Body of pancreas (tissue), 4 donors: ENCODE data around the gene COA5. TPM values are rescaled to one million over a fixed set of nuclear protein-coding genes. Genes with fewer than 3 reads are reported as not detected.

Experiments used
- ATAC-seq: fragments of 150-250 bp; one replicate; pipeline ENCODE4 v1.9.1; 2016
- DNase-seq, 4 donors: peaks; one replicate each; pipeline ENCODE4 v3.0.0-alpha.2; 2019
- H3K27ac ChIP-seq, 4 donors: fragments of 200-600 bp; sonication (generic); 1 replicate in 3 of 4; 2 replicates in 1 of 4; pipeline versions ENCODE4 v1.5.1 to v1.6.1; 2016 to 2019; ENCODE audit warnings: mild to moderate bottlenecking in 1 of 4, mixed read lengths in 1 of 4, moderate library complexity in 1 of 4
- H3K27me3 ChIP-seq, 2 donors: fragments of 200-600 bp; sonication (generic); one replicate each; pipeline ENCODE4 v1.6.0; 2016; ENCODE audit warnings: mild to moderate bottlenecking in 1 of 2
- H3K36me3 ChIP-seq, 2 donors: fragments of 200-600 bp; sonication (generic); replicated peaks in 1 of 2; 2 replicates each; pipeline ENCODE4 v1.5.1; 2016; ENCODE audit warnings: low read depth in 2 of 2; ENCODE audit not compliant: insufficient read depth in 1 of 2
- H3K4me1 ChIP-seq: fragments of 200-600 bp; sonication (generic); one replicate; pipeline ENCODE4 v1.6.0; 2016
- H3K4me3 ChIP-seq, 2 donors: fragments of 200-600 bp; sonication (generic); 1 replicate in 1 of 2; 2 replicates in 1 of 2; pipeline ENCODE4 v1.5.1; 2016 to 2019
- H3K9me3 ChIP-seq, 3 donors: fragments of 200-600 bp; sonication (generic); 1 replicate in 2 of 3; 2 replicates in 1 of 3; pipeline ENCODE4 v1.5.1; 2016
- CTCF ChIP-seq, 7 experiments: fragments of 450-650 bp in 4 of 7; fragments of 200-600 bp in 3 of 7; sonication (generic) in 3 of 7; IDR thresholded peaks; one replicate each; pipeline ENCODE4 v1.5.1; 2016 to 2019; ENCODE audit warnings: antibody characterized with exemption in 7 of 7
- POLR2A ChIP-seq, 3 donors: fragments of 450-650 bp; IDR thresholded peaks; one replicate each; pipeline ENCODE4 v1.6.1; 2016; ENCODE audit warnings: antibody characterized with exemption in 3 of 3, mild to moderate bottlenecking in 2 of 3
- WGBS, 2 donors: methylation state at CpG; one replicate each; pipeline ENCODE4 v1.1.5; 2017; 5-methylcytosine and 5-hydroxymethylcytosine counted together
- intact Hi-C: fragments of 100-400 bp; cut with DNase I; formaldehyde crosslinking; loops from one replicate; pipeline ENCODE4 v1.15.1; 2023
- total RNA-seq, 2 donors: library from RNA; depleted of rRNA; stranded (reverse); fragments of >200 nt; gene quantifications; one replicate each; pipeline ENCODE4 v1.1.0, GENCODE V29; 2016

Gene COA5
- total RNA-seq, 2 donors from 2014 or later, result 20.1 to 39.2 TPM

GRCh38 chr2:98589489-98589888 is 18.8 kb downstream of the COA5 start:
- H3K9me3 ChIP-seq, result no peaks in the 10 kb centered on the region
- H3K27ac ChIP-seq, result no peak overlapping the region
- WGBS, 2 donors, result 95 to 96% methylated on average over 4 of the region's 4 CpGs
- TF ChIP-seq CTCF (IDR thresholded peaks at IDR 0.05), result no peak
- no peak for TF ChIP-seq POLR2A (IDR thresholded peaks at IDR 0.05)
- no peaks in the 10 kb centered on the region for H3K36me3 ChIP-seq
- ATAC-seq (no peak), DNase-seq (no peak)
- no peaks in the 10 kb centered on the region for H3K4me1 ChIP-seq
- no peak overlapping the region for H3K4me3 ChIP-seq
- no peaks in the 10 kb centered on the region for H3K27me3 ChIP-seq
- intact Hi-C loops, result no loop called here

GRCh38 chr2:98588880-98589431 is 19.4 kb downstream of the COA5 start:
- no peak for ATAC-seq
- no peak for DNase-seq
- Histone ChIP-seq H3K27me3 (no peaks in the 10 kb centered on the region), H3K9me3 (no peaks in the 10 kb centered on the region), H3K27ac (no peak overlapping the region), H3K4me3 (no peak overlapping the region), H3K4me1 (no peaks in the 10 kb centered on the region), H3K36me3 (no peaks in the 10 kb centered on the region)
- intact Hi-C loops, result no loop called here
- 74 to 90% methylated on average over 4 of the region's 4 CpGs for WGBS, 2 donors
- TF ChIP-seq CTCF (IDR thresholded peaks at IDR 0.05) (no peak), POLR2A (IDR thresholded peaks at IDR 0.05) (no peak)

GRCh38 chr2:98586551-98587140 is 21.7 kb downstream of the COA5 start:
- no peaks in the 10 kb centered on the region for H3K4me1 ChIP-seq
- DNase-seq (no peak), ATAC-seq (no peak)
- H3K36me3 ChIP-seq, result no peaks in the 10 kb centered on the region
- H3K9me3 ChIP-seq, result no peaks in the 10 kb centered on the region
- TF ChIP-seq CTCF (IDR thresholded peaks at IDR 0.05), result no peak
- TF ChIP-seq POLR2A (IDR thresholded peaks at IDR 0.05), result no peak
- no peaks in the 10 kb centered on the region for H3K27me3 ChIP-seq
- H3K4me3 ChIP-seq, result no peak overlapping the region
- intact Hi-C loops, result no loop called here
- H3K27ac ChIP-seq, result no peak overlapping the region
- 85 to 94% methylated on average over 6 of the region's 6 CpGs for WGBS, 2 donors

- no peaks in the 10 kb centered on the region for H3K9me3 ChIP-seq
- WGBS, 2 donors, result 84 to 90% methylated on average over 10 of the region's 10 CpGs
- no peak overlapping the region for H3K4me3 ChIP-seq
- no peak overlapping the region for H3K27ac ChIP-seq
- no peaks in the 10 kb centered on the region for H3K36me3 ChIP-seq
- DNase-seq (no peak), ATAC-seq (no peak)
- no peaks in the 10 kb centered on the region for H3K27me3 ChIP-seq
- intact Hi-C loops, result no loop called here
- H3K4me1 ChIP-seq, result no peaks in the 10 kb centered on the region
- TF ChIP-seq CTCF (IDR thresholded peaks at IDR 0.05), result no peak
- TF ChIP-seq POLR2A (IDR thresholded peaks at IDR 0.05), result no peak
Measured at GRCh38 chr2:98585386-98585785, 22.9 kb downstream of the COA5 start.
